ENCODE measurements around the gene LIPI.

- no peak for TF ChIP-seq KLF8 (tag by site-specific recombination; IDR thresholded peaks at IDR 0.05)
- TF ChIP-seq CTCF (tag by site-specific recombination; IDR thresholded peaks at IDR 0.05): no peak
- TF ChIP-seq ZNF473 (tag by site-specific recombination; IDR thresholded peaks at IDR 0.05): no peak
- TF ChIP-seq GLI4 (tag by site-specific recombination; IDR thresholded peaks at IDR 0.05): no peak
- TF ChIP-seq KLF16 (tag by site-specific recombination; IDR thresholded peaks at IDR 0.05): no peak
- no peak for TF ChIP-seq TCF7L2 (IDR thresholded peaks at IDR 0.05; ENCODE audit: borderline replicate concordance, low read depth, low read length)
- no peak for TF ChIP-seq SP2 (tag by site-specific recombination; IDR thresholded peaks at IDR 0.05)
- TF ChIP-seq ZFP3 (tag by site-specific recombination; IDR thresholded peaks at IDR 0.05; ENCODE audit: low read depth): no peak
- TF ChIP-seq ZBTB21 (tag by site-specific recombination; IDR thresholded peaks at IDR 0.05): no peak
Observed at GRCh38 chr21:14072761-14073535, 137.8 kb downstream of the LIPI start.
